DLD1 (cell line): Measurements from ENCODE around the gene MARCHF11.

ENCODE experiments used
- in situ Hi-C: cut with HindIII; loops from 2 replicates; pipeline ENCODE4 v1.10.0; 2017; ENCODE audit warnings: low sequenced_read_pairs

Gene MARCHF11, protein sequence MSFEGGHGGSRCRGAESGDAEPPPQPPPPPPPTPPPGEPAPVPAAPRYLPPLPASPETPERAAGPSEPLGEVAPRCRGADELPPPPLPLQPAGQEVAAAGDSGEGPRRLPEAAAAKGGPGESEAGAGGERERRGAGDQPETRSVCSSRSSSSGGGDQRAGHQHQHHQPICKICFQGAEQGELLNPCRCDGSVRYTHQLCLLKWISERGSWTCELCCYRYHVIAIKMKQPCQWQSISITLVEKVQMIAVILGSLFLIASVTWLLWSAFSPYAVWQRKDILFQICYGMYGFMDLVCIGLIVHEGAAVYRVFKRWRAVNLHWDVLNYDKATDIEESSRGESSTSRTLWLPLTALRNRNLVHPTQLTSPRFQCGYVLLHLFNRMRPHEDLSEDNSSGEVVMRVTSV

DNA sequence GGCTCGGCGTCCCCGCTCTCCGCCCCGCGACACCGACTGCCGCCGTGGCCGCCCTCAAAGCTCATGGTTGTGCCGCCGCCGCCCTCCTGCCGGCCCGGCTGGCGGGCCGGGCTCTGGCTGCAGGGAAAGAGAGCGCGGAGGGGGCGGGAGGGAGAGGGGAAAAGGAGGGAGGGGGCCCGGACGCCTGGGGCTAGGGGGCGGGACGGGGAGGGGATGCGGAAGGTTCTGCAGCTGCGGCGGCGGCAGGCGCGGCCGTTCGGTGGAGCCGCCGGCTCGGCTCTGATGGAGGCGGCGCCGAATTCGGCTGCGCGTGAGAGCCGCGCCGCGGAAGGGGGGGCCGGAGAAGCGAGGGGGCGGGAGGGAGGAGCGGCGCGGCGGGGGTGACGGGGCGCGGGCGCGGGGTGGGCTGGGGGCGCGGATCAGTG is at the start of gene MARCHF11:
Gene MARCHF11 (minus strand): TSS at position 281 of the 425 bp plus-strand sequence. CDS start 216 bp downstream, at position 65.
- in situ Hi-C loops = no loop called here

DNA sequence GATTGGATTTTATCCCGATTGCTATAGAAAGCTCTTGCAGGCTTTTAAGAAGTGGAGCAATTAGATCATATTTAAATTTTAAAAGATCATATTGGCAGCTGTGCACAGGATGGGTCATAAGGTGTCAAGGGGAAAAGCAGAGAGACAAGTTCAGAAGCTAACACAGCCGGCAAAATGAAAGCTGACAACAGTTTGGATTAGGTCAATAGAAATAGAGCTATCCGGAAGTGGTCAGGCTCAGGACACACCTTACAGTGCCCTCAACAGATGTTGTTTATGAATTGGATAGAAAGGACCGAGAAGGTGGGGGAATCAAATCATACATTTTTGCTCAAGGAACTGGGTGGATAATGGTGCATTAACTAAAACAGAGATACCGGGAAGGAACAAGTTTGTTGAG is 46.3 kb upstream of the MARCHF11 start:
- in situ Hi-C loops = no loop called here

DNA sequence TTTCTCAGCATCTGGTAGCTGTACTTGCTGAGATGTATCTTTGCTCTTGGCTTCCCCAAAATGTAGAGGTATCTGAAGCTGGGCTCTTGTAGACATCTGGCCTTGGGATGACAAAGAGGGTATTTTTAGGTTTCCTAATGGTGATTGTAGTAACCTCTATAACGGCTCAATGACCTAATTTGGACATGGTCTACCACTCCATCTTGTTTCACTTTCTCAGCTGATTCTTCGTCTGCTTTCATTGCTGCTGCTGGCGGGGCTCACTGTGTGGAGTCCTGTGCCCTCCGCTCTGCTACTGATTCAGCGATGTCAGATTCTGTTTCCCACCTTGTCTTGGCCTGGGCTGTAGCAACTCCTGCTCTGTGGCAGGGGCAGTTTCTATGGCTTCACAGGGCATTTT is 12.7 kb upstream of the MARCHF11 start:
- in situ Hi-C loops = no loop called here

GRCh38 chr5:16180789-16181082 is 1.1 kb upstream of the MARCHF11 start:
- in situ Hi-C loops = no loop called here

DNA sequence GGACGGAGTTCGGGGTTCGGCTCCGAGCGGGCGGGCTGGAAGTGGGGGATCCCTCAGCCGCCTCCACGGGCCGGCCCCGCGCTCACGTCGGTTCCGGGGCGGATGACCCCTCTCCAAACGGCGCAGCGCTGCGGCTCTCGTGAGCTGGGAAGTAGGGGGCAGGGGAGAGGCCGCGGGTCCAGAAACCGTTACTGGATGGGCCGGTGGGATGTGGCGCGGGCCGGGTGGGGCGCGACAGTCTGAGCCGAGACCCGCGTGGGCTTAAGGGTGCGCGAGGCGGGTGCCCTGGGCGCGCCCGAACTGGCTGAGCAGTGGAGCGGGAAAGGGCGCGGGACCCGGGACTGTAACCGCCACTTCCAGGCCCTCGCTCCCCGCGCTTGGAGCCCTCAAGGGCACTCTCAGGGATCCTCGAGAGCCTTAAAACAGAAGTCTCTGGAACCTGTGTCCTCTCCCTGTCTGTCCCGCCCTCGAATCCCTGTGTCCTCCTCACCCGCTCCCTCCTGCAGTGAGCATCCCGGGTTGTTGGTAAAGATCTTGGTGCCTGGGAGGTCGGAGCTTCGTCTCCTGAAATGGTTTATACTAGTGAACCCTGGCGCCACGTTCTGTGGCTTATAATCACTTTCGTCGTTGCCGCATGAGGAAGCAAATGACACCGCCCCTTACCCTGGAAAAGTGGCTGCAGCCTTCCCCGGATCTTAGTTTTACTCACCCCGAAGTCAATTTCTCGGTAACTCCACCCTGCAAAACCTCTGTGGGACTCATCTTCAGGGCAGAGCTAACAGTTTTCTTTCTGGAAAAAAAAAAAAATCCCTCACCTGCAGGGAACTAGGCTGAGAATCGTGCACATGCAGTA is 571 bp upstream of the MARCHF11 start:
- in situ Hi-C loops = no loop called here

DNA sequence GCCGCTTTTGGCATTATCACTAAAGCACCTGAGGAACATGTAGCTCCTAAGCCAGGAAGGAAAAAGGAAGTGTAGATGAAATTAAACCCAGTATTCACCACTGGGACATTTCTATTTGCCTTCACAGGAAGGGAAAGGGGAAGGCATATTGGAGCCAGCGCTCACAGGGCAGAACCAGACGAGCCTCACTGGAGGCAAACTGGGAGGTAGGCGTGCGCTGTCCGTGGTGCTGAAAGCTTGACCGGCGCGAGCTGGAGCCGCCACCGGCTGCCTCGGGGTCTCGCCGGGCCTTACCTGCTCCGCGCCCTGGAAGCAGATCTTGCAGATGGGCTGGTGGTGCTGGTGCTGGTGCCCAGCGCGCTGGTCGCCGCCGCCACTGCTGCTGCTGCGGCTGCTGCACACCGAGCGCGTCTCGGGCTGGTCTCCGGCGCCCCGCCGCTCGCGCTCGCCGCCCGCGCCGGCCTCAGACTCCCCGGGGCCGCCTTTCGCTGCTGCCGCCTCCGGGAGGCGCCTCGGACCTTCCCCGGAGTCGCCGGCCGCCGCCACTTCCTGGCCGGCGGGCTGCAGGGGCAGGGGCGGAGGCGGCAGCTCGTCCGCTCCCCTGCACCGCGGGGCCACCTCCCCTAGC is 732 bp downstream of the MARCHF11 start:
- in situ Hi-C loops = no loop called here

DNA sequence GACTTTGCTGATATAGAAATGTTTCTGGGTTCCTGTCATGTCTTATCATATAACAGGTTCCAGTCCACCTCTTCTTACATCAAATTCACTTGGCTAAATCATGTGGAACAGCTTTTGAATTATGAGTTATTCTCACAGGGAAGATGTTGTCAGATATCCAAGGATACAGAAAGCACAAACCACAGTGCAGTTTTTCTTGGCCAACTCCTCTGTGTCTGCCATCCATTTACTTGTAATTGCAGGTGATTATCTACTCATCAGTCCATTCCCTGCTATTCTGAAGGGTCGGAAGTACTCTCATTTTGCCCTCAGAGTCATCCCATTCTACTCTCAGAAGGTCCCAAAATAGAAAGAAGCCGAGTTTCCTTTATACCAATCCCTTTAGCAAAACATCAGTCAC is 10.0 kb downstream of the MARCHF11 start:
- in situ Hi-C loops = no loop called here

DNA sequence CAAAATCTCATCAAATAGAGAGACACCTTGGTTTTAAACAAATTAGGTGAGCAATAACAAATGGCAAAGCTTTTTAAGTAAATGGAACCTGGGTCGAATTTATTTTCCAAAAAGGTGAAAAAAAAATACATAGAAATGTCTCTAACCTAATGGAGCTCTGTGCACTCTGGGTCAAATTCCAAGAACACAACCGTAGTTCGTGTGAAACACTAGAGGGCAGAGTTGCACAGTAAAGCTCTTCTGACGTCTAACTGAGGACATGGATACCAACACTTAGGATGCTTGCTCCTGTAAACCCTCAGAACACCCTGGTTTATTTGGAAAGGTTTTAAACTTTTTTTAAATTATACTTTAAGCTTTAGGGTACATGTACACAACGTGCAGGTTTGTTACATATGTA is 18.9 kb downstream of the MARCHF11 start:
- in situ Hi-C loops = no loop called here

- in situ Hi-C loops = no loop called here
Measured at GRCh38 chr5:16159636-16160035, 20.0 kb downstream of the MARCHF11 start.

DNA sequence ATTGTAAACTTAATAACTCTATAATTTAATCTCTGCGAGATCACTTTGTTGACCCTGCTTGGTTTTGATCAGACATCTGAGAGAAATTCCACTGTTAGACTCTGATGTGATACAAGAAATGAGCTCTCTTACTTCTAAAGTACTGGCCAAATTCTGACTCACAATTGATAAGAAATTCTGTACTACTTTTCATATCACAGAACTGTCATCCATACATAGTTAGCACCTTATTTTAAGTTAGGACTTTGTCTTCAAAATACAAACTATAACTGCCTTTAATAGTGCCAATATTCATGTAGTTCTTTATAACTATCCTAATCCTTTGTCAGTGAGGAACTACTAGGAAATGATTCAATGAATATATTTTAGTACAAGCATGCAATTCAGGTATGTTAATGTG is 23.4 kb downstream of the MARCHF11 start:
- in situ Hi-C loops = no loop called here

GRCh38 chr5:16152601-16153568 is 26.7 kb downstream of the MARCHF11 start:
- in situ Hi-C loops = no loop called here

DNA sequence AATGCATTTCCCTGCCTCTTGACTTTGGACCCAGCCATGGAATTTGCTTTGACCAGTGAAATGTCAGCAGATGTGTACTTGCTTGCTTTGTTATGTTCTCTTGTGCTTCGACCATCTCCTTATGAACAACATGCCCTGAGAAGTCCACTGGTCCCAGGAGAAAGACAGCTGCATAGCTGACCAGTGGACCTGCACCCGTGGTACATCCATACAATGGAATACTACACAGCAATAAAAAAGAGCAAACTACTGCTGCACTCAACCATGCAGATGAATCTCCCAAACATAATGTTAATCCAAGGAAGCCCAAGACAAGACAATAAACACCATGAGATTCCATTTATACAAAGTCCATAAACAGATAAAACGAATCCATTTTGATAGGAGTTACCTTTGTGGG is 30.0 kb downstream of the MARCHF11 start:
- in situ Hi-C loops = no loop called here

GRCh38 chr5:16147179-16147900 is 32.3 kb downstream of the MARCHF11 start:
- in situ Hi-C loops = no loop called here

DNA sequence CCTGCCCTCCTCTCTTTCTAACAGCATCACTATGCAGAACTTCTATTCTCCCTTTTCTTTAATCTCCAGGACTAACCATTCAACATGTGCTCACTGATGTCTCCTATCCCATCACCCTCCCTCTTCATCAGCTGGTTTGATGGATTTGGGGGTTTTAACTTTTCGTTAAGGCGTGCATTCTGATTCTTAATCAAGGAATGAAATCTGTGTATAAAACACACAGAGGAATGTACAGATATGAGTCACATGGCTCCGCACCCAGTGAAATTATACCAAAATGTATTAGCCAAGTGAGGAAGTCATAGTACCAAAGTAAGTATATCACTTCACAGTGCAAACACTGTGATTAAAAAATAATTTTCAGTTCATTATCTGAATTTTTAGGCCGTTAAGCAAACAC is 35.2 kb downstream of the MARCHF11 start:
- in situ Hi-C loops = no loop called here

- in situ Hi-C loops = no loop called here
Measured at GRCh38 chr5:16143361-16144049, 36.1 kb downstream of the MARCHF11 start.

- in situ Hi-C loops = no loop called here
Measured at GRCh38 chr5:16140944-16141343, 38.6 kb downstream of the MARCHF11 start.

DNA sequence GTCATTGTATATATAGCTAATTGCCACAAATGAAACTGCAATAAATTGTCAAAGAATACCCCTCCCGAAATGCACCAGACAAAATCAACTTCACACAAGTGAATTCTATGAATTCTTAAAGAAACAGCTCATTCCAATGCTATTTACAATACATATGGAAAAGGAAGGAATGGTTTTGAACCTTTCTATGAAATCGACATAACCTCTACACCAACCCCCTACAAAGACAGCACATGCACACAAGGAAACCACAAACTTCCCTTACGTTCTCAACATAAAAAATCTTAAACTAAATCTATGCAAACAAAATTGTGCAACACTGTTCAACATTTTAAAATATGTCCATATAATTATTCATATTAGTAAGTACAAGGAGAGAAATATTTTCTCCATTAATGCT is 39.2 kb downstream of the MARCHF11 start:
- in situ Hi-C loops = no loop called here

- in situ Hi-C loops = no loop called here
Measured at GRCh38 chr5:16137177-16137576, 42.4 kb downstream of the MARCHF11 start.

- in situ Hi-C loops = no loop called here
Measured at GRCh38 chr5:16135506-16135905, 44.1 kb downstream of the MARCHF11 start.
